Activated CD4-positive, alpha-beta T cell treated with anti-CD3 and anti-CD28 coated beads for 4 hours (primary cell): ENCODE measurements around the gene TECPR1.

Source experiments
- DNase-seq, 2 donors: peaks; one replicate each; pipeline ENCODE4 v3.0.0-alpha.2; 2020

The TECPR1 gene

GRCh38 chr7:98284335-98285036 lies 32.5 kb upstream of the TECPR1 start:
- no peak for DNase-seq

GRCh38 chr7:98283887-98284222 lies 31.8 kb upstream of the TECPR1 start:
- no peak for DNase-seq

- DNase-seq: no peak
These were observed 31.3 kb upstream of the TECPR1 start for GRCh38 chr7:98283127-98283886.

GRCh38 chr7:98282703-98283102 lies 30.7 kb upstream of the TECPR1 start:
- no peak for DNase-seq

GRCh38 chr7:98281757-98282606 lies 29.9 kb upstream of the TECPR1 start:
- DNase-seq: peak; percentile 37 to 48

GRCh38 chr7:98280791-98281756 lies 29.0 kb upstream of the TECPR1 start, which contains the start of gene BRI3:
Gene BRI3, plus strand, starts transcription at chr7:98281686. Its CDS starts 110 bp downstream, at chr7:98281796.
- peak; percentile 90 to 92 for DNase-seq

DNA sequence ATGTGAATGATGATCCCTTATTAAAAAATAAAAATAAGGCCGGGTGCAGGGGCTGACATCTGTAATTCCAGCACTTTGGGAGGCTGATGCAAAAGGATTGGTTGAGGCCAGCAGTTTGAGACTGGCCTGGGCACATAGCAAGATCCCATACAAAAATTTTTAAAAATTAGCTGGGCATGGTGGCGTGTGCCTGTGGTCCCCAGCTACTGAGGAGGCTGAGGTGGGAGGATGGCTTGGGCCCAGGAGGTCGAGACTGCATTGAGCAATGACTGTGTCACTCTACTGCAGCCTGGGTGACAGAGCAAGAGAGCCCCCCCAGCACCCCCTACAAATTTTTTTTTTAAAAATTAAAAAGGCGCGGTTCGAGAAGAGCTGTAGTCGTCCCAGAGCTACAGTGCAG lies 28.3 kb upstream of the TECPR1 start:
- no peak for DNase-seq

- no peak for DNase-seq
These were observed 26.9 kb upstream of the TECPR1 start for GRCh38 chr7:98278936-98279335.

- DNase-seq: no peak
These were observed 26.4 kb upstream of the TECPR1 start for GRCh38 chr7:98278408-98278807.

DNA sequence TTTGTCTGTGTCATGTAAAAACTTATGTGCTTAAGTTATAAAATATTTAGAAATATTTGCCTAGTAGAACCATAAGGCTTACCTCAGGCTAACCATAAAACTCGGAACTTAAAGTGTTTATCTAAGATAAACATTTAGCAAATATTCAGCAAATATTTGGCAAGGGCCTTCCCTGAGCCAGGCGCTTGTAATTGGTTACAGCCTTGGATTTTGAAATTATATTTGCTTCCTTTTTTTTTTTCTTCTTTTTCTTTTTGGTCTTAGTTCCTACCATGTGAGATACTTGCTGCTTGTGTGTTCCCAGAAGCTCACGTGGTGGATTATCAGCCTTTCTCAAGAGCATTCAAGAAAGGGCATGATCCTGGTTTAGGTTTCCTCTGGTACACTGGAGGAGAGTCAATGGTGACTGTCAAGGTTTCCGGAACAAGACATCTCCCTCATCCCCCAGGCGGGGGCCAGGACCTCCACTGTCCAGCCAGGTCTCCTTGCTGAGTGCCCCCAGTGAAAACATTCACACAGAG lies 24.3 kb upstream of the TECPR1 start:
- no peak for DNase-seq

GRCh38 chr7:98267303-98267702 lies 15.3 kb upstream of the TECPR1 start:
- no peak for DNase-seq

GRCh38 chr7:98266840-98267239 lies 14.8 kb upstream of the TECPR1 start:
- no peak for DNase-seq

DNA sequence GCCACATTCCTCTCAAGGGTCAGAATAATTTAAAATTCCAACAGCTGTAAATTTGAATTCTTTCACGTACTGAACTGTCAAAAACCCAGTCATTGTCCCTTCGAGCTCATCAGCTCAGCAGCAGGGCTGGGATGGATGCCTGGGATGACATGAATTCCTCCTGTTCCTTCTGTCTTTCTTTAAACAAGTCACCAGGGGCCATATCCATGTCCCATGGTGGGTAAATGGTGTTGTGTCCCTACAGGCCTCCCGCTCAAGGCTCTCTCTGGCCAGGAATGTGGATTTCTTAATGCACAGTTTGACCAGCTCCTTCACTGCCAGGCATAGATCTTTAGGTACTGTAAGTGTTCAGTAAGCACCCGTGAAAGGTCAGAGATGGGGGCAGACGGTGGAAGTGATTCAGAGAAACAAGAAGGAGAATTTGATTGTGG lies 13.8 kb upstream of the TECPR1 start:
- DNase-seq: no peak

DNA sequence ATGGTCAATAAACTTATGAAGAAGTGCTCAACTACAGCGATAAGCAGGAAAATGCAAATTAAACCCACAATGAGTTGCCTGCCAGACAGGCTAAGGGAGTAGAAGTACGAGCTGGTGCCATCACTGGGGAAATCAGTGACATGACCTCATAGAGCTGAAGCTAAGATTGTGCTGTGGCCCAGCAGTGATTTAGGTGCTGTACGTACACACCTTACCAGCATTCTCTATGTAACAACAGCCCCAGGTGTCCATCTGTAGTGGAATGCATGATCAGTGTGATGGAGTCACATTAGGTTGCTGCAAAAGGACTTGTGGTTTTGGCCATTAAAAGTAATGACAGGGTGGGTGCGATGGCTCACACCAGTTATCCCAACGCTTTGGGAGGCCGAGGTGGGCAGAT lies 5.7 kb upstream of the TECPR1 start:
- no peak for DNase-seq

- DNase-seq: no peak
These were observed 4.4 kb upstream of the TECPR1 start for GRCh38 chr7:98256431-98256830.

DNA sequence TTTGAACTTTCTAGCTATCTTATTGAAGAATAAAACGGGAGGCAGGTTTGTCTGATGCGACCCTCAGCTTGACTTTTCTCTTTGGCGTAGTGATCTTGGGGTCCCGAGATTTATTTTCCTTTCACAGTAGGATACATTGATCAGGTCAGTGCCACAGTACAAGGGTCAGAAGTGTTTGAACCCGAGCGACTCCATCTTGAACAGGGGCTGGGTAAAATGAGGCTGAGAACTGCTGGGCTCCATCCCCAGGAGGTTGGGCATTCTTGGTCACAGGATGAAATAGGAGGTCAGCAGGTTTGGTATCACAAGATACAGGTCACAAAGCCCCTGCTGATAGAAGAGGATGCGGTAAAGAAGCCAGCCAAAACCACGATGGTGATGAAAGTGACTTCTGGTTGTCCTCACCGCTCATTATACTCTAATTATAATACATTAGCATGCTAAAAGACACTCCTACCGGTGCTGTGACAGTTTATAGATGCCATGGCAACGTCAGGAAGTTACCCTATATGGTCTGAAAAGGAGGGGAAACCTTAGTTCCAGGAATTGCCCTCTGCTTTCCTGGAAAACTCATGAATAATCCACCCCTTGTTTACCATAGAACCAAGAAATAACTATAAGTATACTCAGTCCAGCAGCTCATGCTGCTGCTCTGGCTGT lies 3.0 kb upstream of the TECPR1 start:
- DNase-seq: no peak

DNA sequence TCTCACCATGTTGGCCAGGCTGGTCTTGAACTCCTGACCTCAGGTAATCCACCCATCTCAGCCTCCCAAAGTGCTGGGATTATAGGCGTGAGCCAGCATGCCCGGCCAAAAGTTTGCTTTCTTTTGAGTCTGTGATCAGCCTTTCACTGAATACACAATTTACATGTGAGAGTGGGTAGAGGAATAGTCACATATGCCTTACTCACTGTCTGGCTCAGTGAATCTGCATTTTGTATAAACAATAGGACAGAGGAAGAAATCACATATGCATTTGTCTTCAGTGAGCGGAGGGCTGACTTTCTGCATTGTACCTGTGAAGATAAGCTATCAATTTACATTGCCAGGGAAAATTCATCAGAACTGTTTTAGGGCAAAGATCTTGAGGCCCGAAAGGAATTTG lies 2.5 kb upstream of the TECPR1 start:
- DNase-seq: no peak

GRCh38 chr7:98252425-98253054 lies 508 bp upstream of the TECPR1 start:
- no peak for DNase-seq

GRCh38 chr7:98251231-98251600 lies 816 bp downstream of the TECPR1 start:
- peak; percentile 18 to 25 for DNase-seq

DNA sequence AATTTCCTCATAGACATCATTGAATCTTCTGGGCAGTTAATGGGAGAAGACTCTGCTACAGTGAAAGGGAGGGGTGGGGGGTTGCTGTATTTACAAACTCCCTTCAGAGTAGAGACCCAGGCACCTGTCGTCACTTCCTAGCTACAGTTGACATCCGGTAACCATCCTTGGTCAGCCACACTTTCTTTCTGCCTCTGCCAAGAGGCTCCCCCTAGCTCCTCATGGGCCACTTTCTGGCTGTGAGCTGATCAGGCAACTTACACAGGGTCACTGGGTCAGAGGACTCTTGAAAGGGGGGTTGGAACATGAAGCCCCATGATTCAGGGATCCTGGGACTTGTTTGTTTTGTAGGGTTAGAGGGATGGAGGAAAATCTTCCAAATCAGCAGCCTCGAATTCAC lies 1.2 kb downstream of the TECPR1 start:
- peak; percentile 28 to 35 for DNase-seq

- DNase-seq: no peak
These were observed 2.9 kb downstream of the TECPR1 start for GRCh38 chr7:98249106-98249505.
